ENCODE measurements around the gene F13A1.

F13A1 gene

GRCh38 chr6:6319952-6320811 lies at the start of gene F13A1:
F13A1 (minus strand) TSS chr6:6320662; CDS start chr6:6318664, 1,998 bp downstream.
- peak; percentile 5 for DNase-seq (ENCODE audit: low spot score)

- no peak for DNase-seq (ENCODE audit: low spot score)
These were observed 48.2 kb upstream of the F13A1 start for GRCh38 chr6:6368684-6369052.

GRCh38 chr6:6368040-6368683 lies 47.7 kb upstream of the F13A1 start:
- no peak for DNase-seq (ENCODE audit: low spot score)

- DNase-seq (ENCODE audit: low spot score), result peak; percentile 56
These were observed 46.3 kb upstream of the F13A1 start for GRCh38 chr6:6366803-6367202.

- DNase-seq (ENCODE audit: low spot score), result no peak
These were observed 44.8 kb upstream of the F13A1 start for GRCh38 chr6:6365242-6365641.

- no peak for DNase-seq (ENCODE audit: low spot score)
These were observed 41.8 kb upstream of the F13A1 start for GRCh38 chr6:6362056-6362840.

GRCh38 chr6:6357530-6357929 lies 37.1 kb upstream of the F13A1 start:
- DNase-seq (ENCODE audit: low spot score), result no peak

GRCh38 chr6:6357032-6357431 lies 36.6 kb upstream of the F13A1 start:
- no peak for DNase-seq (ENCODE audit: low spot score)

- DNase-seq (ENCODE audit: low spot score), result no peak
These were observed 32.3 kb upstream of the F13A1 start for GRCh38 chr6:6352772-6353171.

GRCh38 chr6:6351511-6352025 lies 31.1 kb upstream of the F13A1 start:
- DNase-seq (ENCODE audit: low spot score), result peak; percentile 26

- DNase-seq (ENCODE audit: low spot score), result no peak
These were observed 30.2 kb upstream of the F13A1 start for GRCh38 chr6:6350696-6351095.

GRCh38 chr6:6348256-6348655 lies 27.8 kb upstream of the F13A1 start:
- DNase-seq (ENCODE audit: low spot score), result no peak

- DNase-seq (ENCODE audit: low spot score), result no peak
These were observed 26.1 kb upstream of the F13A1 start for GRCh38 chr6:6346427-6347023.

GRCh38 chr6:6333501-6333900 lies 13.0 kb upstream of the F13A1 start:
- peak; percentile 87 for DNase-seq (ENCODE audit: low spot score)

GRCh38 chr6:6332811-6333244 lies 12.4 kb upstream of the F13A1 start:
- DNase-seq (ENCODE audit: low spot score), result peak; percentile 11

- DNase-seq (ENCODE audit: low spot score), result peak; percentile 9
These were observed 11.6 kb upstream of the F13A1 start for GRCh38 chr6:6331946-6332601.

GRCh38 chr6:6331393-6331792 lies 10.9 kb upstream of the F13A1 start:
- DNase-seq (ENCODE audit: low spot score), result no peak

GRCh38 chr6:6330407-6330806 lies 9.9 kb upstream of the F13A1 start:
- no peak for DNase-seq (ENCODE audit: low spot score)

- DNase-seq (ENCODE audit: low spot score), result no peak
These were observed 8.0 kb upstream of the F13A1 start for GRCh38 chr6:6328451-6328850.

- DNase-seq (ENCODE audit: low spot score), result no peak
These were observed 2.9 kb upstream of the F13A1 start for GRCh38 chr6:6323352-6323751.

- DNase-seq (ENCODE audit: low spot score), result peak; percentile 86
These were observed 439 bp upstream of the F13A1 start for GRCh38 chr6:6320901-6321300.
